Posterior cingulate gyrus (tissue), 11 donors: ENCODE results near the gene CCSER1.
"Not testable (repeated sequence)": the region's sequence is repeated elsewhere in the genome, so short reads cannot be mapped to it uniquely, and the experiment has no call there.

ENCODE experiments used
- DNase-seq, 10 donors: peaks; one replicate each; pipeline versions ENCODE4 v3.0.0 to v3.0.0-alpha.2; 2020 to 2021; ENCODE audit warnings: mixed read lengths in 3 of 10
- intact Hi-C: fragments of 100-400 bp; cut with DNase I; formaldehyde crosslinking; loops from one replicate; pipeline ENCODE4 v1.15.1; 2023

The CCSER1 gene

GRCh38 chr4:91288702-91289311 is 1161.6 kb downstream of the CCSER1 start:
- DNase-seq = no peak
- intact Hi-C loops = no loop called here

GRCh38 chr4:91298156-91298700 is 1171.0 kb downstream of the CCSER1 start:
- intact Hi-C loops = no loop called here
- no peak for DNase-seq

- no peak for DNase-seq
- intact Hi-C loops = no loop called here
Observed at GRCh38 chr4:91298824-91299223, 1171.6 kb downstream of the CCSER1 start.

- intact Hi-C loops = no loop called here
- no peak for DNase-seq
Observed at GRCh38 chr4:91302120-91302519, 1174.9 kb downstream of the CCSER1 start.

GRCh38 chr4:91304292-91304691 is 1177.1 kb downstream of the CCSER1 start:
- DNase-seq = no peak
- intact Hi-C loops = no loop called here

GRCh38 chr4:91317434-91317833 is 1190.2 kb downstream of the CCSER1 start:
- DNase-seq = no peak
- intact Hi-C loops = no loop called here

- no peak for DNase-seq
- intact Hi-C loops = no loop called here
Observed at GRCh38 chr4:91319556-91320268, 1192.5 kb downstream of the CCSER1 start.

- DNase-seq = no peak
- intact Hi-C loops = no loop called here
Observed at GRCh38 chr4:91322961-91323360, 1195.8 kb downstream of the CCSER1 start.

- DNase-seq = no peak
- intact Hi-C loops = no loop called here
Observed at GRCh38 chr4:91325495-91325894, 1198.3 kb downstream of the CCSER1 start.

GRCh38 chr4:91326167-91326566 is 1199.0 kb downstream of the CCSER1 start:
- intact Hi-C loops, DNase-seq: not testable (repeated sequence)

- intact Hi-C loops = no loop called here
- DNase-seq = no peak
Observed at GRCh38 chr4:91330555-91331137, 1203.5 kb downstream of the CCSER1 start.

- intact Hi-C loops = no loop called here
- no peak for DNase-seq
Observed at GRCh38 chr4:91340822-91341221, 1213.6 kb downstream of the CCSER1 start.

GRCh38 chr4:91345632-91346031 is 1218.4 kb downstream of the CCSER1 start:
- DNase-seq = no peak
- intact Hi-C loops = no loop called here

- DNase-seq = peak in 1 of 10 donors; percentile 31
- intact Hi-C loops = not testable (repeated sequence)
Observed at GRCh38 chr4:91356496-91356895, 1229.3 kb downstream of the CCSER1 start.

GRCh38 chr4:91358016-91358415 is 1230.8 kb downstream of the CCSER1 start:
- DNase-seq, intact Hi-C loops: not testable (repeated sequence)

- peak in 1 of 10 donors; percentile 31 for DNase-seq
Observed at GRCh38 chr4:91358621-91359020, 1231.4 kb downstream of the CCSER1 start.

GRCh38 chr4:91359041-91360031 is 1232.1 kb downstream of the CCSER1 start:
- no peak for DNase-seq
- intact Hi-C loops = no loop called here

More at GRCh38 chr4:91358621-91359020, 1231.4 kb downstream of the CCSER1 start:
- intact Hi-C loops = not testable (repeated sequence)

GRCh38 chr4:91362125-91362524 is 1234.9 kb downstream of the CCSER1 start:
- intact Hi-C loops = no loop called here
- DNase-seq = no peak

GRCh38 chr4:91366554-91366953 is 1239.4 kb downstream of the CCSER1 start:
- intact Hi-C loops = no loop called here
- no peak for DNase-seq

GRCh38 chr4:91369116-91369515 is 1241.9 kb downstream of the CCSER1 start:
- DNase-seq = no peak

More at GRCh38 chr4:91369116-91369515, 1241.9 kb downstream of the CCSER1 start:
- intact Hi-C loops = no loop called here
